CD8-positive, alpha-beta memory T cell (primary cell): ENCODE results near the gene LBX1. TPM values are rescaled to one million over a fixed set of nuclear protein-coding genes. Genes with fewer than 3 reads are reported as not detected.

Source experiments
- CTCF ChIA-PET: fragments of 350-600 bp; sonication (Branson Sonifier 250); formaldehyde crosslinking; loops from one replicate; lab custom pipeline; 2021; ENCODE audit warnings: antibody characterized with exemption; lab: Charles Lee
- POLR2A ChIA-PET: fragments of 350-600 bp; sonication (Branson Sonifier 250); formaldehyde crosslinking; loops from one replicate; lab custom pipeline; 2021; ENCODE audit warnings: antibody characterized with exemption; lab: Charles Lee
- DNase-seq, 5 donors: peaks; one replicate each; pipeline versions ENCODE4 v3.0.0 to v3.0.0-alpha.2; 2020 to 2022; ENCODE audit warnings: mixed read lengths in 1 of 5
- H3K27ac ChIP-seq: one replicate; pipeline ENCODE4 v1.7.0; 2013; ENCODE audit warnings: low read depth, mild to moderate bottlenecking, low read length, moderate library complexity
- H3K27me3 ChIP-seq: 2 replicates; pipeline ENCODE4 v1.7.0; 2013; ENCODE audit warnings: low read length, mild to moderate bottlenecking; ENCODE audit not compliant: insufficient read depth, poor library complexity, severe bottlenecking
- H3K36me3 ChIP-seq: 2 replicates; pipeline ENCODE4 v1.7.0; 2013; ENCODE audit warnings: mild to moderate bottlenecking, low read length, moderate library complexity; ENCODE audit not compliant: insufficient read depth
- H3K4me1 ChIP-seq: 2 replicates; pipeline ENCODE4 v1.7.0; 2013; ENCODE audit warnings: mild to moderate bottlenecking, low read length, moderate library complexity; ENCODE audit not compliant: insufficient read depth
- H3K4me3 ChIP-seq: 2 replicates; pipeline ENCODE4 v1.7.0; 2013; ENCODE audit warnings: mild to moderate bottlenecking, low read length
- H3K9me3 ChIP-seq: 2 replicates; pipeline ENCODE4 v1.7.0; 2013; ENCODE audit warnings: mild to moderate bottlenecking, low read length
- H3K27ac Mint-ChIP-seq, 8 donors: one replicate each; pipeline ENCODE4 v1.8.0; 2020 to 2021; ENCODE audit warnings: mixed read lengths in 8 of 8, mild to moderate bottlenecking in 6 of 8, inconsistent platforms in 3 of 8, moderate library complexity in 3 of 8
- H3K27me3 Mint-ChIP-seq, 2 donors: one replicate each; pipeline ENCODE4 v1.8.0; 2020 to 2021; ENCODE audit warnings: mixed read lengths in 2 of 2, mild to moderate bottlenecking in 1 of 2, moderate library complexity in 1 of 2
- H3K36me3 Mint-ChIP-seq, 3 donors: one replicate each; pipeline ENCODE4 v1.8.0; 2020 to 2021; ENCODE audit warnings: mixed read lengths in 3 of 3, inconsistent platforms in 1 of 3, mild to moderate bottlenecking in 1 of 3
- H3K4me1 Mint-ChIP-seq, 3 donors: one replicate each; pipeline ENCODE4 v1.8.0; 2020 to 2021; ENCODE audit warnings: mixed read lengths in 3 of 3, inconsistent platforms in 1 of 3, mild to moderate bottlenecking in 1 of 3
- H3K4me3 Mint-ChIP-seq, 7 donors: one replicate each; pipeline ENCODE4 v1.8.0; 2020 to 2021; ENCODE audit warnings: mixed read lengths in 7 of 7, mild to moderate bottlenecking in 6 of 7, moderate library complexity in 4 of 7, inconsistent platforms in 2 of 7
- H3K9me3 Mint-ChIP-seq, 5 donors: one replicate each; pipeline ENCODE4 v1.8.0; 2020 to 2022; ENCODE audit warnings: mixed read lengths in 5 of 5, mild to moderate bottlenecking in 3 of 5, moderate library complexity in 2 of 5, inconsistent platforms in 1 of 5
- polyA plus RNA-seq: library from polyadenylated mRNA; unstranded; fragments of 300-500 nt; fragmentation: Illumina TruSeq; gene quantifications from one replicate; pipeline ENCODE4 v1.2.3, GENCODE V29; 2021
- total RNA-seq, 2 experiments: library from RNA; stranded (reverse); gene quantifications; one replicate each; pipeline ENCODE4 v1.2.3, GENCODE V29; 2021

LBX1 gene
- total and polyA plus RNA-seq, 3 experiments from 2014 or later, result not detected

DNA sequence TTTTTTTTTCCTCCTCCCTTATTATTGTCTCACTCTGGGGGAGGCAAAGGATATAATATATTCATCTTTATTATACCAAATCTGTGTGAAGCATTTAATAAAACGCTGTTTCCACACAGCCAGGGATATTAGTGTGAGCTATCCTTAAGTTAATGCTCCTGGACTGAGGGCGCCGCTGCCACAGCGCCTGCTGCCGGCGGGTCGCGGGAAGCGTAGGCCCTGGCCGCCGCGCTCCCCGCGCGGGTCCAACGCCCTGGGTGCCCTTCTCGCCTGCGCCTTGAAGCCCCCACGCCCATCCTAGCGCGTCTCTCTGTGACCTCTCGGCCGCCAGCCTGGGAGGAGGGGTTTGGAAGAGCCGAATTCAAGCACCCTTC, 9.5 kb upstream of the LBX1 start:
- CTCF ChIA-PET, result interaction anchor here (0.6 to 6.6 kb wide), 4 partner anchors 18 to 221 kb away, joined by 3 to 32 read pairs (median 4); no protein-coding TSS in a partner anchor
- Mint-ChIP-seq H3K4me3 (no peak overlapping the region), H3K36me3 (peaks cover 0 to 2% (median 0%) of the 10 kb centered on the region in 3 donors), H3K27me3 (peaks cover 53 to 77% of the 10 kb centered on the region in 2 donors), H3K27ac (no peak overlapping the region), H3K4me1 (peaks cover 14 to 26% (median 15%) of the 10 kb centered on the region in 3 donors), H3K9me3 (peaks cover 0 to 2% (median 0%) of the 10 kb centered on the region in 5 donors)
- POLR2A ChIA-PET, result no interaction called here
- peaks cover 23% of the 10 kb centered on the region for H3K4me1 ChIP-seq
- H3K27me3 ChIP-seq, result peaks cover 64% of the 10 kb centered on the region
- H3K4me3 ChIP-seq, result no peak overlapping the region
- no peak overlapping the region for H3K27ac ChIP-seq
- H3K9me3 ChIP-seq, result no peaks in the 10 kb centered on the region
- DNase-seq, result no peak
- H3K36me3 ChIP-seq, result no peaks in the 10 kb centered on the region

DNA sequence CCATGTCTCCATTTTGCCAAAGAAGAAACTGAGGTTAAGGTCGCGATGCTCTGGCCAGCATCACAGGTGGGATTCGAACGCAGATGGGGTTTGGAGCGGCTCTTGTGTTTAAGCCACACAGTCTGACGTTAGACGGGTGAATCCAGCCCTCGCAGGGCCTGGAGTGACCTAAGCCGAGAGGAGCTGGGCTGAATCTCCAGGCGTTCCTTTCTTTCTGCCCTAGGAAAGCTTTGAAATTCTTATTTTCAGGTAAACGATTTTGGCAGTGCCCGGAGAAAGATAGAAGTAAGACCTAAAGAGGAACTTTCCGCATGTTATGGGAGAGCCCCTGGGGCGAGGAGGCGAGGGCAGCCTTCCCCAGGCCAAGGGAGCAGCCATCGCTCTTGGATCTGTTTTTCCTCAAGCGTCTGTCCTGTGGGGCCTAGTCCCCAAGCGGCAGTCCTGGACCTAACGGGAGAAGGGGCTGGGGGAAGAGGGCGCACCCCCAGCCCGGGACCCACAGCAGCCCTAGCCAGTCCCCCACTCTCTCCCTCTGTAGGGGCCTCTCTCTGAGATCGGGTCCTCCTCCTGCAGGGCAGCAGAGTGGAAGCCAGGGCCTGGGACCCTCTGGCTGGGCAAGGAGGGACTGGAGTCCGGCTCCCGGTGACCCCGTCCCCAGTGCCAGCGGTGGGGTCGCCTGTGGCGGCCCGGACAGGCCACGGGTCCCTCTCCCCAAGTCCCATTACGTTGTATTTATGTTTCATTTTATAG, 8.9 kb upstream of the LBX1 start:
- H3K9me3 ChIP-seq, result no peaks in the 10 kb centered on the region
- H3K4me3 ChIP-seq, result no peak overlapping the region
- no peak overlapping the region for H3K27ac ChIP-seq
- peaks cover 56 to 77% of the 10 kb centered on the region in 2 donors for H3K27me3 Mint-ChIP-seq
- H3K9me3 Mint-ChIP-seq, result peaks cover 0 to 2% (median 0%) of the 10 kb centered on the region in 5 donors
- peaks cover 69% of the 10 kb centered on the region for H3K27me3 ChIP-seq
- H3K27ac Mint-ChIP-seq, result no peak overlapping the region
- DNase-seq, result no peak
- CTCF ChIA-PET, result interaction anchor here (0.6 to 6.6 kb wide), 4 partner anchors 17 to 221 kb away, joined by 3 to 32 read pairs (median 4); no protein-coding TSS in a partner anchor
- peaks cover 0 to 2% (median 0%) of the 10 kb centered on the region in 3 donors for H3K36me3 Mint-ChIP-seq
- no peaks in the 10 kb centered on the region for H3K36me3 ChIP-seq
- POLR2A ChIA-PET, result no interaction called here
- peaks cover 14 to 26% (median 15%) of the 10 kb centered on the region in 3 donors for H3K4me1 Mint-ChIP-seq
- H3K4me3 Mint-ChIP-seq, result no peak overlapping the region
- H3K4me1 ChIP-seq, result peaks cover 23% of the 10 kb centered on the region

GRCh38 chr10:101237081-101237981, 8.1 kb upstream of the LBX1 start:
- no peak overlapping the region for H3K27ac Mint-ChIP-seq
- peaks cover 23% of the 10 kb centered on the region for H3K4me1 ChIP-seq
- H3K4me3 ChIP-seq, result peak overlapping the region; percentile 7
- peaks cover 0 to 2% (median 0%) of the 10 kb centered on the region in 3 donors for H3K36me3 Mint-ChIP-seq
- peaks cover 59 to 77% of the 10 kb centered on the region in 2 donors for H3K27me3 Mint-ChIP-seq
- DNase-seq, result no peak
- no peak overlapping the region for H3K27ac ChIP-seq
- ChIA-PET POLR2A (no interaction called here), CTCF (interaction anchor here (6.6 kb wide), 1 partner anchor 23 kb away, joined by 32 read pairs; no protein-coding TSS in a partner anchor)
- peak overlapping the region in 6 of 7 donors; percentile 17 to 82 (median 56) for H3K4me3 Mint-ChIP-seq
- H3K36me3 ChIP-seq, result no peaks in the 10 kb centered on the region
- peaks cover 77% of the 10 kb centered on the region for H3K27me3 ChIP-seq
- no peaks in the 10 kb centered on the region for H3K9me3 ChIP-seq
- H3K9me3 Mint-ChIP-seq, result peaks cover 0 to 2% (median 0%) of the 10 kb centered on the region in 5 donors
- H3K4me1 Mint-ChIP-seq, result peaks cover 14 to 26% (median 15%) of the 10 kb centered on the region in 3 donors

- Histone ChIP-seq H3K9me3 (no peaks in the 10 kb centered on the region), H3K27ac (no peak overlapping the region), H3K27me3 (peaks cover 83% of the 10 kb centered on the region), H3K4me1 (peaks cover 23% of the 10 kb centered on the region), H3K36me3 (no peaks in the 10 kb centered on the region), H3K4me3 (no peak overlapping the region)
- H3K9me3 Mint-ChIP-seq, result peaks cover 0 to 2% (median 0%) of the 10 kb centered on the region in 5 donors
- CTCF ChIA-PET, result interaction anchor here (1.0 kb wide), 1 partner anchor 10 kb away, joined by 3 read pairs; no protein-coding TSS in a partner anchor
- peaks cover 0 to 4% (median 0%) of the 10 kb centered on the region in 3 donors for H3K36me3 Mint-ChIP-seq
- POLR2A ChIA-PET, result interaction anchor here (0.6 kb wide), 1 partner anchor 178 kb away, joined by 8 read pairs; no protein-coding TSS in a partner anchor
- DNase-seq, result no peak
- H3K4me1 Mint-ChIP-seq, result peaks cover 14 to 26% (median 15%) of the 10 kb centered on the region in 3 donors
- peaks cover 64 to 84% of the 10 kb centered on the region in 2 donors for H3K27me3 Mint-ChIP-seq
- no peak overlapping the region for H3K27ac Mint-ChIP-seq
- peak overlapping the region in 3 of 7 donors; percentile 55 to 82 (median 77) for H3K4me3 Mint-ChIP-seq
Measured at GRCh38 chr10:101236376-101237080, 7.3 kb upstream of the LBX1 start.

- H3K27ac ChIP-seq, result no peak overlapping the region
- H3K4me1 Mint-ChIP-seq, result peaks cover 14 to 26% (median 15%) of the 10 kb centered on the region in 3 donors
- peaks cover 89% of the 10 kb centered on the region for H3K27me3 ChIP-seq
- H3K9me3 Mint-ChIP-seq, result peaks cover 0 to 2% (median 0%) of the 10 kb centered on the region in 5 donors
- CTCF ChIA-PET, result interaction anchor here (0.6 to 1.0 kb wide), 2 partner anchors 9 to 19 kb away, joined by 3 read pairs; no protein-coding TSS in a partner anchor
- H3K4me3 ChIP-seq, result no peak overlapping the region
- H3K27ac Mint-ChIP-seq, result no peak overlapping the region
- no peaks in the 10 kb centered on the region for H3K9me3 ChIP-seq
- H3K4me3 Mint-ChIP-seq, result no peak overlapping the region
- H3K36me3 Mint-ChIP-seq, result peaks cover 0 to 4% (median 0%) of the 10 kb centered on the region in 3 donors
- POLR2A ChIA-PET, result no interaction called here
- DNase-seq, result no peak
- no peaks in the 10 kb centered on the region for H3K36me3 ChIP-seq
- peaks cover 23% of the 10 kb centered on the region for H3K4me1 ChIP-seq
- peaks cover 63 to 87% of the 10 kb centered on the region in 2 donors for H3K27me3 Mint-ChIP-seq
Measured at GRCh38 chr10:101235766-101236165, 6.5 kb upstream of the LBX1 start.

GRCh38 chr10:101234333-101234732, 5.1 kb upstream of the LBX1 start:
- peaks cover 29% of the 10 kb centered on the region for H3K4me1 ChIP-seq
- H3K9me3 ChIP-seq, result no peaks in the 10 kb centered on the region
- Mint-ChIP-seq H3K27ac (peak overlapping the region in 1 of 8 donors; percentile 25), H3K9me3 (peaks cover 0 to 2% (median 0%) of the 10 kb centered on the region in 5 donors), H3K36me3 (peaks cover 0 to 4% (median 0%) of the 10 kb centered on the region in 3 donors), H3K4me3 (no peak overlapping the region), H3K27me3 (peaks cover 58 to 80% of the 10 kb centered on the region in 2 donors), H3K4me1 (peaks cover 16 to 35% (median 18%) of the 10 kb centered on the region in 3 donors)
- no peak overlapping the region for H3K4me3 ChIP-seq
- ChIA-PET CTCF (interaction anchor here (1.6 kb wide), 1 partner anchor 21 kb away, joined by 3 read pairs; no protein-coding TSS in a partner anchor), POLR2A (no interaction called here)
- peaks cover 91% of the 10 kb centered on the region for H3K27me3 ChIP-seq
- H3K27ac ChIP-seq, result no peak overlapping the region
- no peaks in the 10 kb centered on the region for H3K36me3 ChIP-seq
- DNase-seq, result no peak

DNA sequence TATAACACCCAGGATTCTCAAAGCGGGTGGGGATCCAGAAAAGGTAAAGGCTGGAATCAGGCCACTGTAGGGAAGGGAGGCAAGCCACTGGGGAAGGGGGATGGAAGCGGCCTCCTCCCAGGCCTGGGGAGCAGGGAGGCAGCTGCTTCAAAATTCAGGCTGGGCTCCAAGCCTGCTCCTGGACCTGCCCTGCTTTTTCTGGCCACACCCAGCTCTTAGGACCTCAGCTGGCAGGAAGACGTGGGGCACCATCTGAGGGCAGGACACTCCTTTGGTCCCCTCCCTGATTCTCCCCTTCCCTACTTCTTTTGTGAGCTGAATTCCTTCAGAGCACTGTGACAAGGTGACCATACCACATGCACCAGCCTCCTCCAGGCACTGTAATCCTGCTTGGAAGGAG, 4.6 kb upstream of the LBX1 start:
- ChIA-PET CTCF (interaction anchor here (1.6 kb wide), 1 partner anchor 21 kb away, joined by 3 read pairs; no protein-coding TSS in a partner anchor), POLR2A (no interaction called here)
- Mint-ChIP-seq H3K27ac (no peak overlapping the region), H3K36me3 (peaks cover 0 to 4% (median 0%) of the 10 kb centered on the region in 3 donors), H3K27me3 (peaks cover 58 to 80% of the 10 kb centered on the region in 2 donors), H3K4me1 (peaks cover 19 to 36% (median 21%) of the 10 kb centered on the region in 3 donors), H3K9me3 (peaks cover 0 to 2% (median 0%) of the 10 kb centered on the region in 5 donors), H3K4me3 (no peak overlapping the region)
- Histone ChIP-seq H3K4me3 (no peak overlapping the region), H3K27me3 (peaks cover 91% of the 10 kb centered on the region), H3K36me3 (no peaks in the 10 kb centered on the region), H3K4me1 (peaks cover 29% of the 10 kb centered on the region), H3K9me3 (no peaks in the 10 kb centered on the region), H3K27ac (no peak overlapping the region)
- no peak for DNase-seq
